ENCODE measurements around the gene AGAP2.
"Not testable (repeated sequence)": the region's sequence is repeated elsewhere in the genome, so short reads cannot be mapped to it uniquely, and the experiment has no call there.

AGAP2 gene

DNA sequence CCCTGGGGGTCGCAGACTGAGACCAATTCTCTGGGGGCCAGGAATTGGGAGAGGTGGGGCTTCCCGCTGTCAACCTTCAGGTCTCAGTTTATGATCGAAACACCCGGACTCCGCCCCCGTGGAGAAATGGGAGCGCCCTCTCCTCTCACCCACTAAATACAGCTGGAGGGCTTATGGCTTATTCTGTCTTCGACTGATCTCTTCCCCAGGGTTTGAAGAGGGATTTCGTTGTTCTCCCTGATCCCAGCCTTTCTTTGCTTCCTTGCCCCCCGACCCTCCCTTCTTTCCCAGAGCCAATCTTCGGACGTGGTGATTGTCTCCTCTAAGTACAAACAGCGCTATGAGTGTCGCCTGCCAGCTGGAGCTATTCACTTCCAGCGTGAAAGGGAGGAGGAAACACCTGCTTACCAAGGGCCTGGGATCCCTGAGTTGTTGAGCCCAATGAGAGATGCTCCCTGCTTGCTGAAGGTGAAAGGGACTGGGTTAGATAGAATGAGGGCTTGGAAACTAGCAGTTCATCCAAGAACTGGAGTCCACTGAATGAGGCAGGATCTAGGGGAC is 44.0 kb downstream of the AGAP2 start:
- peak; percentile 14 for DNase-seq (ENCODE audit: low spot score)

DNA sequence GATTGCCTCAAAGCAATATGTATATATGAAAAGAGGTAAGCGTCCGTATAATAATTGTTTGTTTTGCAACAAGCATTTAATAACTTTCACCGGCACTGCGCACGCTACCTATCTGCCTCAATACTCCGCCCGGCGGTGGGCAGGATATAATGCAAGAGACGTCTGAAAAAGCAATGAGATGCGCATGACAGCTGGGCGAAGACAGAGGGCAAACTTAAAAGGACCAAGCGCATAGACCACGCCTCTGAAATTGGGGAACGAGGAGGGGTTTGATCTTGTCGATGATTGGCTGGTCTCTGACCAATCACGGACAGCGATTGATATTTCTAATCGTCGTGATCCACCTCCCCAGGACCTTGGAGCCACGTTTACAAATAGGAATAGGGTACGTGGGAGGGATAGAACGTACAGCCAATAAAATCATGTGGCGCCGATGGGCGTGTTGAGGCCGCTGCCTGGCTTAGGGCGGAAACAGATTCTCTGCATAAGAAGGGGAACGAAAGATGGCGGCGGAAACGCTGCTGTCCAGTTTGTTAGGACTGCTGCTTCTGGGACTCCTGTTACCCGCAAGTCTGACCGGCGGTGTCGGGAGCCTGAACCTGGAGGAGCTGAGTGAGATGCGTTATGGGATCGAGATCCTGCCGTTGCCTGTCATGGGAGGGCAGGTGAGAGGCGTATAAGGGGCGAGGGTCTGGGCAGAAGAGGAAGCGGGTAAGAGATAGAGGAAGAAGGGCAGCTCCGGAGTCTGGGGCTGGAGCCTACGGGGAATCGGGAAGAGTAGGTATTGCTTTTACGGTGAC is 44.7 kb downstream of the AGAP2 start, which contains the start of gene OS9:
TSS of gene OS9 (plus strand) at position 474 of the 800 bp plus-strand sequence. CDS start at position 504, 30 bp downstream.
- DNase-seq (ENCODE audit: low spot score) = peak; percentile 100

DNA sequence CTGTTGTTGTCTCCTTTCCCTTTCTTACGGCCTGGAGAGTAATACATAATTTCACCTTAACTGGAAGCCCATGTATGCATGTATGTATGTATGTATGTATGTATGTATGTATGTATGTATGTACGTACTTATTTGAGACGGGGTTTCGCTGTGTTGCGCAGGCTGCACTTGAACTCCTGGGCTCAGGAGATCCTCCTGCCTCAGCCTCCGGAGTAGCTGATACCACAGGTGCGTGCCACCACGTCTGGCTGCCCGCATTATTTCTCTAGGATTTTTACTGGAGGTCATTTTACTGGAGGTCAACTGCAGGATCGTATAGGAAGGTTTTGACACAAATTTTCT is 45.3 kb downstream of the AGAP2 start:
- no peak for DNase-seq (ENCODE audit: low spot score)

DNA sequence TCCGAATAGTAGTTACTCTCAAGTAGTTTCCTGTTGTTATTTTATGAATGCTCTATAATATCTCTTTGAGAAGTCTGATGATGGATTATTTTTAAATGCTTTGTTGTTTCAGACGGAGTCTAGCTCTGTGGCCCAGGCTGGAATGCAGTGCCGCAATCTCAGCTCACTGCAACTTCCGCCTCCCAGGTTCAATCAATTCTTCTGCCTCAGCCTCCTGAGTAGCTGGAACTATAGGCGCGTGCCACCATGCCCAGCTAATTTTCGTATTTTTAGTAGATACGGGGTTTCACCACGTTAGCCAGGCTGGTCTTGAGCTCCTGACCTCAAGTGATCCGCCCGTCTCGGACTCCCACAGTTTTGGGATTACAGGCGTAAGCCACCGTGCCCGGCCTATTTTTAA is 46.0 kb downstream of the AGAP2 start:
- DNase-seq (ENCODE audit: low spot score) = no peak

DNA sequence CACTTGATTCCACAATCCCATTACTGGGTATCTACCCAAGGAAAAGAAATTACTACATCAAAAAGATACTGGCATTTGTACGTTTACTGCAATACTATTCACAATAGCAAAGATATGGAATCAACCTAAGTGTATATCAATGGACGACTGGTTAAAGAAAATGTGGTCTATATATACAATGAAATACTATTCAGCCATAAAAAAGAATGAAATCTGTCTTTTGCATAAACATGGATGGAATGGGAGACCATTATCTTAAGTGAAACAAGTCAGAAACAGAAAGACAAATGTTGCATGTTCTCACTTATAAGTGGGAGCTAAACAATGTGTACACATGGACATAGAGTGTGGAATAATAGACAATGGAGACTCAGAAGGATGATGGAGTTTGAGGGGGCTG is 49.6 kb downstream of the AGAP2 start:
- DNase-seq (ENCODE audit: low spot score) = no peak

DNA sequence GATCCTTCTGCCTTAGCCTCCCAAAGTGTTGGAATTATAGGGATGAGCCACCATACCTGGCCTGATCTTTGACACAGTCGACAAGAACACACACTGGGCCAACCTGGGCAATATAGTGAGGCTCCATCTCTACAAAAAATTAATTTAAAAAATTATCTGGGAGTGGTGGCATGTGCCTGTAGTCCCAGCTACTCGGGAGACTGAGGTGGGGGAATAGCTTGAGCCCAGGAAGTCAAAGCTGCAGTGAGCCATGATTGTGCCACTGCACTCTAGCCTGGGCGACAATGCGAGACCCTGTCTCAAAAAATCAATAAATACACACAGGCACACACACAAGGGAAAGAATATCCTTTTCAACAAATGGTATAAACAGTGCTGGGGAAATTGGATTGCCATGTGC is 50.7 kb downstream of the AGAP2 start:
- DNase-seq (ENCODE audit: low spot score) = no peak

DNA sequence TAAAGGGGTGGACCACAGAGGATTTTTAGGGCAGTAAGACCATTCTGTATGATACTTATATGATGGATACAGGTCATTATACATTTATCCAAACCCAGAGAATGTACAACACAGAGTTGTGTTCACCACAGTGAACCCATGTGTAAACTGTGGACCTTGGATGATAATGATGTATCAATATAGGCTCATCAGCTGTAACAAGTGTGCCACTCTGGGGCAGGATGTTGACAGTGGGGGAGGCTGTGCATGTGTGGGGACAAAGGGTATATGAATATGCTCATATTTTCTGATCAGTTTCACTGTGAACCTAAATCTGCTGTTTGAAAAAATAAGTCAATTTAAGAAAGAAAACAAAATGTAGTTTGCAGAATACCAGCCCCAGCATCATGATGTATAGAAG is 58.8 kb downstream of the AGAP2 start:
- DNase-seq (ENCODE audit: low spot score) = no peak

DNA sequence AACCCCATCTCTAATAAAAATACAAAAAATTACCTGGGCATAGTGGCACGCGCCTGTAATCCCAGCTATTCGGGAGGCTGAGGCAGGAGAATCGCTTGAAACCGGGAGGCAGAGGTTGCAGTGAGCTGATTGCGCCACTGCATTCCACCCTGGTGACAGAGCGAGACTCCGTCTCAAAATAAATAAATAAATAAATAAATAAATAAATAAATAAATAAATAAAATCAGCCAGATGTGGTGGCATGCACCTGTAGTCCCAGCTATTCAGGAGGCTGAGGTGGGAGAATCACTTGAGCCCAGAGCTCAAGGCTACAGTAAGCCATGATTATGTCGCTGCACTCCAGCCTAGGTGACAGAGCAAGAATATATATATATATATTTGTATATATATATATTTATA is 60.6 kb downstream of the AGAP2 start:
- not testable (repeated sequence) for DNase-seq (ENCODE audit: low spot score)

DNA sequence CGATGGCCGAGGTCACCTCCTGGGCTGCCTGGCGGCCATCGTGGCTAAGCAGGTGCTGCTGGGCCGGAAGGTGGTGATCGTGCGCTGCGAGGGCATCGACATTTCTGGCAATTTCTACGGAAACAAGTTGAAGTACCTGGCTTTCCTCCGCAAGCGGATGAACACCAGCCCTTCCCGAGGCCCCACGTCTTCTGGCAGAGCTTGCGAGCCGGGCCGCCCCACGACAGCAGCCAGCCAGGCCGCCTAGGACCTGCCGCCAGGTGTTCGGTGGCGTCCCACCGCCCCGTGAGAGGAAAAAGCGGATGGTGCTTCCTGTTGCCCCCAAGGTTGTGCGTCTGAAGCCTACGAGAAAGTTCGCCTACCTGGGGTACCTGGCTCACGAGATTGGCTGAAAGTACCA is 63.9 kb downstream of the AGAP2 start:
- DNase-seq (ENCODE audit: low spot score) = no peak
